GM12892 (cell line): ENCODE results near the gene CBX2.

Experiments used
- DNase-seq: peaks from one replicate; pipeline ENCODE4 v3.0.0; 2011; ENCODE audit not compliant: insufficient read length
- FAIRE-seq: peaks from 2 replicates; lab custom pipeline; 2011; peaks lifted over from hg19 to GRCh38; lab: Jason Lieb, UNC
- POLR2A ChIP-seq: IDR thresholded peaks from 2 replicates; pipeline ENCODE4 v1.6.1; 2011; ENCODE audit warnings: low read depth, low read length, control low read depth
- POLR2AphosphoS5 ChIP-seq: IDR thresholded peaks from 2 replicates; pipeline ENCODE4 v1.6.1; 2011; ENCODE audit warnings: low read depth, low read length, control low read depth
- TAF1 ChIP-seq: IDR thresholded peaks from 2 replicates; pipeline ENCODE4 v1.6.1; 2011; ENCODE audit warnings: low read depth, mild to moderate bottlenecking, control low read depth, low read length, borderline replicate concordance

The CBX2 gene

GRCh38 chr17:79806863-79807720 is 29.1 kb downstream of the CBX2 start:
- no peak for DNase-seq
- TF ChIP-seq POLR2A (no peak), TAF1 (no peak), POLR2AphosphoS5 (no peak)
- no peak for FAIRE-seq

- TF ChIP-seq TAF1, result no peak
- no peak for TF ChIP-seq POLR2A
- no peak for TF ChIP-seq POLR2AphosphoS5
- FAIRE-seq (no peak), DNase-seq (no peak)
Measured at GRCh38 chr17:79808763-79809529, 31.0 kb downstream of the CBX2 start.

- FAIRE-seq (peak; percentile 86), DNase-seq (no peak)
- no peak for TF ChIP-seq POLR2A
- TF ChIP-seq TAF1, result no peak
- no peak for TF ChIP-seq POLR2AphosphoS5
Measured at GRCh38 chr17:79809530-79810129, 31.7 kb downstream of the CBX2 start.

GRCh38 chr17:79810130-79811010 is 32.4 kb downstream of the CBX2 start:
- no peak for TF ChIP-seq TAF1
- TF ChIP-seq POLR2A, result no peak
- TF ChIP-seq POLR2AphosphoS5, result no peak
- FAIRE-seq (peak; percentile 89), DNase-seq (peak; percentile 90)

GRCh38 chr17:79811011-79811867 is 33.3 kb downstream of the CBX2 start:
- FAIRE-seq (peak; percentile 60), DNase-seq (no peak)
- TF ChIP-seq TAF1 (no peak), POLR2AphosphoS5 (no peak), POLR2A (no peak)

- TF ChIP-seq POLR2A (no peak), TAF1 (no peak), POLR2AphosphoS5 (no peak)
- FAIRE-seq (no peak), DNase-seq (no peak)
Measured at GRCh38 chr17:79811868-79812352, 34.0 kb downstream of the CBX2 start.

- TF ChIP-seq POLR2AphosphoS5, result no peak
- TF ChIP-seq POLR2A, result no peak
- TF ChIP-seq TAF1, result no peak
- DNase-seq, result no peak
- FAIRE-seq, result no peak
Measured at GRCh38 chr17:79812353-79813258, 34.7 kb downstream of the CBX2 start.

- TF ChIP-seq TAF1 (no peak), POLR2AphosphoS5 (no peak), POLR2A (no peak)
- DNase-seq, result no peak
- FAIRE-seq, result no peak
Measured at GRCh38 chr17:79813297-79814126, 35.6 kb downstream of the CBX2 start.

GRCh38 chr17:79814127-79814973 is 36.4 kb downstream of the CBX2 start:
- FAIRE-seq (no peak), DNase-seq (no peak)
- no peak for TF ChIP-seq POLR2A
- TF ChIP-seq TAF1, result no peak
- TF ChIP-seq POLR2AphosphoS5, result no peak
